Smooth muscle cell (in vitro differentiated cells): ENCODE measurements around the gene LRRC59. TPM values are rescaled to one million over a fixed set of nuclear protein-coding genes. Genes with fewer than 3 reads are reported as not detected.

ENCODE experiments used
- DNase-seq: peaks from one replicate; lab custom pipeline; 2025; ENCODE audit not compliant: unreplicated experiment; lab: John Stamatoyannopoulos, UW
- H2AFZ ChIP-seq: fragments of 200-600 bp; sonication (generic); 2 replicates; pipeline ENCODE4 v1.6.0; 2016; ENCODE audit warnings: antibody characterized with exemption, low read depth, mild to moderate bottlenecking
- H3F3A ChIP-seq: fragments of 200-600 bp; sonication (generic); 2 replicates; pipeline ENCODE4 v1.6.0; 2017; ENCODE audit warnings: antibody characterized with exemption, low read depth
- H3K27ac ChIP-seq: fragments of 200-600 bp; sonication (generic); 2 replicates; pipeline ENCODE4 v1.5.1; 2016; ENCODE audit warnings: low read depth, mild to moderate bottlenecking
- H3K27me3 ChIP-seq: fragments of 200-600 bp; sonication (generic); 2 replicates; pipeline ENCODE4 v1.6.1; 2016; ENCODE audit warnings: low read depth, mild to moderate bottlenecking
- H3K36me3 ChIP-seq: fragments of 200-600 bp; sonication (generic); 2 replicates; pipeline ENCODE4 v1.5.1; 2016; ENCODE audit warnings: low read depth
- H3K4me1 ChIP-seq: fragments of 200-600 bp; sonication (generic); 2 replicates; pipeline ENCODE4 v1.5.1; 2016; ENCODE audit warnings: low read depth
- H3K4me2 ChIP-seq: fragments of 200-600 bp; sonication (generic); 2 replicates; pipeline ENCODE4 v1.6.0; 2016; ENCODE audit warnings: mild to moderate bottlenecking
- H3K4me3 ChIP-seq: fragments of 200-600 bp; sonication (generic); 2 replicates; pipeline ENCODE4 v1.5.1; 2016; ENCODE audit warnings: mild to moderate bottlenecking
- H3K79me2 ChIP-seq: fragments of 200-600 bp; sonication (generic); 2 replicates; pipeline ENCODE4 v1.6.0; 2016; ENCODE audit warnings: low read depth, mild to moderate bottlenecking
- H3K9ac ChIP-seq: fragments of 200-600 bp; sonication (generic); 2 replicates; pipeline ENCODE4 v1.6.0; 2016; ENCODE audit warnings: low read depth
- H3K9me3 ChIP-seq: fragments of 200-600 bp; sonication (generic); replicated peaks from 2 replicates; pipeline ENCODE4 v1.5.1; 2016; ENCODE audit warnings: low read depth
- H4K20me1 ChIP-seq: fragments of 200-600 bp; sonication (generic); 2 replicates; pipeline ENCODE4 v1.6.0; 2016; ENCODE audit warnings: low read depth
- WGBS: methylation state at CpG from one replicate; pipeline ENCODE4 v1.1.7; 2016; ENCODE audit warnings: low lambda C conversion rate; 5-methylcytosine and 5-hydroxymethylcytosine counted together
- polyA plus RNA-seq: library from polyadenylated mRNA; unstranded; fragments of >200 nt; fragmentation: Nextera tagmentation; extraction: Ambion mirVana; gene quantifications from 2 replicates; pipeline ENCODE4 v1.2.1, GENCODE V29; 2016
- total RNA-seq: library from RNA; depleted of rRNA; stranded (reverse); fragments of >200 nt; gene quantifications from 2 replicates; pipeline ENCODE4 v1.2.3, GENCODE V29; 2014
- TF ChIP-seq, protein P1 (sequence below): fragments of 200-600 bp; sonication (generic); IDR thresholded peaks from 2 replicates; pipeline ENCODE4 v1.5.1; 2017; ENCODE audit warnings: borderline replicate concordance, mild to moderate bottlenecking, antibody characterized with exemption; ENCODE audit not compliant: insufficient read depth, poor library complexity, severe bottlenecking

LRRC59 gene
- total and polyA plus RNA-seq, 2 experiments from 2014 or later = 160 to 161 TPM

DNA sequence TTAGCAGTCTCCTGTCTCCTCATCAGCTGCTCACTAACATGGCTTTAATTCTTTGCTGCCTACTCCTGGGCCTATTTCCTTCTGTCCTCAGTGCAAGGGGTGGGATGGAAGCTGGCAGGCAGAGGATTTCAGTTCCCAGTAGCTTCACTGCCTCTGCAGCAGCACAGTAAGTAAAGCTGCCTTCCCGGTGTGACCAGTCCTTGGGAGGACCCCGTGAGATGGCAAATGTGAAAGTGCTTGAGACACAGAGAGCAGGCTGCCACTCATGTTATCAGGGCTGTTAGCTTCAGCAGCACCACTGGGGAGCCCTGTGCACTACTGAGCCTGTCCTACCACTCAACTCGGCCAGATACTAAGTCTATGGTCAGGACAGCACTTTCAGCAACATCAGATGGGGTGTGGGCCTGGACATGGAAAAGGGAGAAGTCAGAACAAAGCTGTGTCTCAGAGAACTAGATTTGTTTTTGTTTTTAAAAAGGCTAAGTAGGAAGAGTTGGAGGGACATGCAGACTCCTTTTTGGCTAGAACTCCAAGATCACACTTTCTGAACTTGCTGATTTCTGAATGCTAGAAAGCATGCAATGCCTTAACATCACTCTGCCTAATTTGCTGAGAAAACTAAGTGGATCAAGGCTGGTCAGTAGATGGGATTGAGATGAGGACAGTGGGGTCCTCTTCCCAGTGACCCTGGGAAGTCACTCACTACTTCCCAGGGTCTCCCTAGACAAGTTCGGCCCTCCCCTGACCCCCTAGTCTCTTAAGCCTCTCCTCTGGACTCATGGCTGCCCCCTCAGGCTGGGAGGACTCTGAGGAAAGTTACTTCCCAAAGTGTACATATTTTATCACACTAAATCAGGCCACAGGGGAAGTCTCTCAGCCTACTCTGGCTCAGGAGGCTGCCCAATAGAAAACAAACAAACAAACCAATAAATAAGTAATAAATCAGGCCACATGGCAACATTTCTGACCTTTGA lies 29.8 kb upstream of the LRRC59 start:
- peak overlapping the region; percentile 96 for H3K4me2 ChIP-seq
- H3K36me3 ChIP-seq = no peaks in the 10 kb centered on the region
- H3K27ac ChIP-seq = peak overlapping the region; percentile 45
- peaks cover 13% of the 10 kb centered on the region for H3K4me1 ChIP-seq
- H3K9me3 ChIP-seq = no peaks in the 10 kb centered on the region
- H3K79me2 ChIP-seq = no peaks in the 10 kb centered on the region
- H4K20me1 ChIP-seq = peaks cover 10% of the 10 kb centered on the region
- H3K9ac ChIP-seq = peak overlapping the region; percentile 41
- no peaks in the 10 kb centered on the region for H3K27me3 ChIP-seq
- WGBS = 26% methylated on average over 4 of the region's 4 CpGs
- TF ChIP-seq, protein P1, sequence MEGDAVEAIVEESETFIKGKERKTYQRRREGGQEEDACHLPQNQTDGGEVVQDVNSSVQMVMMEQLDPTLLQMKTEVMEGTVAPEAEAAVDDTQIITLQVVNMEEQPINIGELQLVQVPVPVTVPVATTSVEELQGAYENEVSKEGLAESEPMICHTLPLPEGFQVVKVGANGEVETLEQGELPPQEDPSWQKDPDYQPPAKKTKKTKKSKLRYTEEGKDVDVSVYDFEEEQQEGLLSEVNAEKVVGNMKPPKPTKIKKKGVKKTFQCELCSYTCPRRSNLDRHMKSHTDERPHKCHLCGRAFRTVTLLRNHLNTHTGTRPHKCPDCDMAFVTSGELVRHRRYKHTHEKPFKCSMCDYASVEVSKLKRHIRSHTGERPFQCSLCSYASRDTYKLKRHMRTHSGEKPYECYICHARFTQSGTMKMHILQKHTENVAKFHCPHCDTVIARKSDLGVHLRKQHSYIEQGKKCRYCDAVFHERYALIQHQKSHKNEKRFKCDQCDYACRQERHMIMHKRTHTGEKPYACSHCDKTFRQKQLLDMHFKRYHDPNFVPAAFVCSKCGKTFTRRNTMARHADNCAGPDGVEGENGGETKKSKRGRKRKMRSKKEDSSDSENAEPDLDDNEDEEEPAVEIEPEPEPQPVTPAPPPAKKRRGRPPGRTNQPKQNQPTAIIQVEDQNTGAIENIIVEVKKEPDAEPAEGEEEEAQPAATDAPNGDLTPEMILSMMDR = peak; percentile 20
- H2AFZ ChIP-seq = peak overlapping the region; percentile 47
- peaks cover 11% of the 10 kb centered on the region for H3F3A ChIP-seq
- peak; percentile 14 for DNase-seq
- peak overlapping the region; percentile 91 for H3K4me3 ChIP-seq

DNA sequence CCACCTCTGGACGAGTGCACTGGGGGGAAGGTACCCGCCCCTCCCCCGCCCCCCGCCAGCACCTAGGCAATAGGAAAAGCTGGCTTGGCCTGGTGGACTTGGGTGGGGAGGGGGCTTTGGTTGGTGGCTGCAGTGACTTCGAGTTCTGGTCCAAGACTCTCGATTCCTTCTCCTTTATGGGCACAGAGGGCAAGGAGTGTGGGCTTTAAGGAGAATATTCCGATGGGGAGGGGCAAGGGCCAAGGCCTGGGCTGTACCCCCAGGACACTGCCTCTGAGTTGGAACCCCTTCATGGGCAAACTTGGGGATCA lies 29.1 kb upstream of the LRRC59 start:
- Histone ChIP-seq H4K20me1 (peaks cover 10% of the 10 kb centered on the region), H3K27me3 (no peaks in the 10 kb centered on the region), H3K27ac (peak overlapping the region; percentile 45), H3K79me2 (no peaks in the 10 kb centered on the region), H3K9ac (peak overlapping the region; percentile 41), H3K4me2 (peak overlapping the region; percentile 96), H3F3A (peaks cover 11% of the 10 kb centered on the region), H3K4me3 (peak overlapping the region; percentile 91), H3K4me1 (peaks cover 13% of the 10 kb centered on the region), H3K9me3 (no peaks in the 10 kb centered on the region), H2AFZ (peak overlapping the region; percentile 47), H3K36me3 (no peaks in the 10 kb centered on the region)
- DNase-seq = no peak
- WGBS = 8% methylated on average over 6 of the region's 7 CpGs
- TF ChIP-seq, protein P1 = no peak

DNA sequence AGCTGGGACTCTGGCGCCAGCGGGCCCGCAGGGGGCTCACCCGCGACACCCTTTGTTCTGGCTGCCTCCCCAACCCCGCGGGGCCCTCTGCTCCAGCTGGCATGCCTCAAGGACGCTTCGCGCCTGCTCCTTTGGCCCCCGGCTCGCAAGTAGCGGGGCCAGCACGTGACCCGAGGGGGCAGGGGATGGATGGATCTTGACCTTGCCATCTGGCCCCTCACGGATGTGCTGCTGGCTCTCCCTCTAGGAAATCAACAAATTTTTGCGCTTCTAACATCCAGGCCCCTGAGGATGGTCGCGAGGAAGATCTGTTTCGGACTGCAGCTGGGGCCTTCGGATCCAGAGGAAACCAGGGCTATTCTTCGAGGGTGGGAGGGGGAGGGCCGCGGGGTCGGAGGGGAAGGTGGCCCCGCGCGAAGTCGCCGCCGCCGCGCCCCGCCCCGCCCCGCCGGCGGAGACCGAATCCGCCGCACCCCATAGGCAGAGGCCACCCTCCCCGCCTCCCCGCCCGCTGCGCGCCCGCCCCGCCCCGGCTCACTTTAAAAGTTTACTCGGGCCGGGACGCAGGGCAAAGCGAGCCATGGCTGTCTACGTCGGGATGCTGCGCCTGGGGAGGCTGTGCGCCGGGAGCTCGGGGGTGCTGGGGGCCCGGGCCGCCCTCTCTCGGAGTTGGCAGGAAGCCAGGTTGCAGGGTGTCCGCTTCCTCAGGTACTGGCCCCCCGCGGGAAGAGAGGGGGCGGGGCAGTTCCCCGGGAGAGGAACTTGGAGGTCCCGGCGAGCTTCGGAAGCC lies 28.6 kb upstream of the LRRC59 start, which contains the start of gene ACSF2:
Gene ACSF2, plus strand, starts transcription at position 537 of the 790 bp plus-strand sequence. Its CDS starts 44 bp downstream, at position 581.
- Histone ChIP-seq H3K79me2 (no peaks in the 10 kb centered on the region), H2AFZ (peak within 1 kb of the TSS; percentile 93), H3K27me3 (no peaks in the 10 kb centered on the region), H3K36me3 (no peaks in the 10 kb centered on the region), H3K9ac (peak within 1 kb of the TSS; percentile 50), H3K9me3 (no peaks in the 10 kb centered on the region), H3F3A (peaks cover 11% of the 10 kb centered on the region), H3K4me3 (peak within 1 kb of the TSS; percentile 91), H3K27ac (peak within 1 kb of the TSS; percentile 45), H3K4me1 (peaks cover 13% of the 10 kb centered on the region), H3K4me2 (peak within 1 kb of the TSS; percentile 96), H4K20me1 (peaks cover 10% of the 10 kb centered on the region)
- 10% methylated on average over 36 of the region's 70 CpGs for WGBS
- TF ChIP-seq, protein P1 = no peak
- peak; percentile 43 for DNase-seq
